Middle frontal gyrus (tissue), 1 donor: ENCODE results near the gene TMEM62.

Source experiments
- DNase-seq: peaks from one replicate; pipeline ENCODE4 v3.0.0-alpha.2; 2015; ENCODE audit warnings: low spot score; ENCODE audit errors: extremely low spot score

The TMEM62 gene

GRCh38 chr15:43226436-43227305, 93.3 kb downstream of the TMEM62 start:
- no peak for DNase-seq

GRCh38 chr15:43229977-43230376, 96.6 kb downstream of the TMEM62 start:
- no peak for DNase-seq

- DNase-seq, result no peak
Measured at GRCh38 chr15:43230640-43231115, 97.3 kb downstream of the TMEM62 start.

GRCh38 chr15:43232289-43232874, 99.0 kb downstream of the TMEM62 start:
- no peak for DNase-seq
